ENCODE data around the gene TRIM47.

The TRIM47 gene

GRCh38 chr17:75828741-75829140 is 49.6 kb downstream of the TRIM47 start:
- DNase-seq (ENCODE audit: low spot score) = no peak

- DNase-seq (ENCODE audit: low spot score) = no peak
Measured at GRCh38 chr17:75828076-75828400, 50.3 kb downstream of the TRIM47 start.

- peak; percentile 20 for DNase-seq (ENCODE audit: low spot score)
Measured at GRCh38 chr17:75827308-75828075, 50.9 kb downstream of the TRIM47 start.

GRCh38 chr17:75826561-75827307 is 51.6 kb downstream of the TRIM47 start:
- no peak for DNase-seq (ENCODE audit: low spot score)

- no peak for DNase-seq (ENCODE audit: low spot score)
Measured at GRCh38 chr17:75825748-75826370, 52.5 kb downstream of the TRIM47 start.

- no peak for DNase-seq (ENCODE audit: low spot score)
Measured at GRCh38 chr17:75825149-75825552, 53.2 kb downstream of the TRIM47 start.

- no peak for DNase-seq (ENCODE audit: low spot score)
Measured at GRCh38 chr17:75824666-75825065, 53.7 kb downstream of the TRIM47 start.
